MM.1S (cell line): ENCODE data around the gene HIGD1B.

Experiments
- DNase-seq: peaks from one replicate; pipeline ENCODE4 v3.0.0-alpha.2; 2015
- H2AFZ ChIP-seq: fragments of 300-600 bp; sonication (generic); 2 replicates; pipeline ENCODE4 v1.6.0; 2016; ENCODE audit warnings: antibody characterized with exemption, low read length
- H3F3A ChIP-seq: fragments of 300-600 bp; sonication (generic); 2 replicates; pipeline ENCODE4 v1.6.1; 2016; ENCODE audit warnings: mild to moderate bottlenecking, antibody characterized with exemption, low read length, moderate library complexity, mixed read lengths; ENCODE audit not compliant: insufficient read depth
- H3K27ac ChIP-seq: fragments of 300-600 bp; sonication (generic); 2 replicates; pipeline ENCODE4 v1.5.1; 2016; ENCODE audit warnings: mild to moderate bottlenecking, low read length
- H3K27me3 ChIP-seq: fragments of 300-600 bp; sonication (generic); replicated peaks from 2 replicates; pipeline ENCODE4 v1.6.0; 2016; ENCODE audit warnings: low read length; ENCODE audit not compliant: insufficient read depth
- H3K36me3 ChIP-seq: fragments of 300-600 bp; sonication (generic); replicated peaks from 2 replicates; pipeline ENCODE4 v1.6.1; 2016; ENCODE audit warnings: mild to moderate bottlenecking, low read length, mixed read lengths; ENCODE audit not compliant: insufficient read depth
- H3K4me1 ChIP-seq: fragments of 300-600 bp; sonication (generic); 2 replicates; pipeline ENCODE4 v1.6.1; 2016; ENCODE audit warnings: low read length, mixed read lengths
- H3K4me2 ChIP-seq: fragments of 300-600 bp; sonication (generic); 2 replicates; pipeline ENCODE4 v1.6.0; 2016; ENCODE audit warnings: low read depth, low read length
- H3K4me3 ChIP-seq: fragments of 300-600 bp; sonication (generic); 2 replicates; pipeline ENCODE4 v1.5.1; 2016; ENCODE audit warnings: low read length, mixed read lengths
- H3K79me2 ChIP-seq: fragments of 300-600 bp; sonication (generic); 2 replicates; pipeline ENCODE4 v1.6.1; 2016; ENCODE audit warnings: mixed run types, low read length, mixed read lengths
- H3K9ac ChIP-seq: fragments of 300-600 bp; sonication (generic); 2 replicates; pipeline ENCODE4 v1.6.1; 2016; ENCODE audit warnings: low read length, mixed read lengths
- H3K9me2 ChIP-seq: fragments of 300-600 bp; sonication (generic); replicated peaks from 2 replicates; pipeline ENCODE4 v1.6.1; 2016; ENCODE audit warnings: mild to moderate bottlenecking, low read length, mixed read lengths; ENCODE audit not compliant: insufficient read depth
- H3K9me3 ChIP-seq: fragments of 300-600 bp; sonication (generic); replicated peaks from 2 replicates; pipeline ENCODE4 v1.6.1; 2016; ENCODE audit warnings: mild to moderate bottlenecking, low read length, mixed read lengths; ENCODE audit not compliant: insufficient read depth
- H4K20me1 ChIP-seq: fragments of 300-600 bp; sonication (generic); 2 replicates; pipeline ENCODE4 v1.6.1; 2016; ENCODE audit warnings: mild to moderate bottlenecking, low read length, moderate library complexity, mixed read lengths; ENCODE audit not compliant: insufficient read depth
- CTCF ChIP-seq: fragments of 300-600 bp; sonication (generic); IDR thresholded peaks from 2 replicates; pipeline ENCODE4 v1.5.1; 2016; ENCODE audit warnings: antibody characterized with exemption, low read length, mixed read lengths
- EZH2 ChIP-seq: fragments of 300-600 bp; sonication (generic); optimal IDR thresholded peaks from 2 replicates; pipeline ENCODE3; 2017; ENCODE audit warnings: low read depth, mild to moderate bottlenecking, antibody characterized with exemption, low read length, mixed read lengths
- EZH2phosphoT487 ChIP-seq: fragments of 300-600 bp; sonication (generic); IDR thresholded peaks from 2 replicates; pipeline ENCODE4 v1.6.1; 2018; ENCODE audit warnings: antibody characterized with exemption, low read length

The HIGD1B gene

GRCh38 chr17:44840274-44840673 lies 7.4 kb upstream of the HIGD1B start:
- H2AFZ ChIP-seq = no peak overlapping the region
- no peak overlapping the region for H3K4me2 ChIP-seq
- H3K4me1 ChIP-seq = no peaks in the 10 kb centered on the region
- no peaks in the 10 kb centered on the region for H3K27me3 ChIP-seq
- no peak overlapping the region for H3K27ac ChIP-seq
- DNase-seq = peak; percentile 13
- no peaks in the 10 kb centered on the region for H3F3A ChIP-seq
- no peaks in the 10 kb centered on the region for H3K36me3 ChIP-seq
- no peaks in the 10 kb centered on the region for H4K20me1 ChIP-seq
- no peaks in the 10 kb centered on the region for H3K9me2 ChIP-seq
- no peaks in the 10 kb centered on the region for H3K9me3 ChIP-seq
- H3K4me3 ChIP-seq = no peak overlapping the region
- H3K79me2 ChIP-seq = no peaks in the 10 kb centered on the region
- TF ChIP-seq EZH2 (no peak), CTCF (no peak), EZH2phosphoT487 (no peak)
- no peak overlapping the region for H3K9ac ChIP-seq

DNA sequence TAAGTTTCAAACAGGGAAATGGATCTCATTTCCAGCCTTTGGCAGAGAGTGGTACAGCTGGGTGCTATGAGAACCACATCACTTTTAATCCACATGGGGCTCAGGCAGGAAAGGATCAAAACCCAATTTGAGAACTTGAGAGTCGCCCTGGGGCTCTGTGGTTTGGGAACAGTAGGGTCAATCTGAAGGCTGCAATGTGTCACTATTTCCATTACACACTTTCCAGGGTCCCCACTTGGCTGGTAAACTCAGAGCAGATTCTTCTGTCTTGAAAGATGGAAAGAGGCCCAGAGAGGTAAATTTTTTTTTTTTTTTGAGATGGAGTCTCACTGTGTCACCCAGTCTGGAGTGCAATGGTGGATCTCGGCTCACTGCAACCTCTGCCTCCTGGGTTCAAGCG lies 6.7 kb upstream of the HIGD1B start:
- H4K20me1 ChIP-seq = no peaks in the 10 kb centered on the region
- H3K27ac ChIP-seq = no peak overlapping the region
- H3K9ac ChIP-seq = no peak overlapping the region
- H2AFZ ChIP-seq = no peak overlapping the region
- H3K4me3 ChIP-seq = no peak overlapping the region
- no peaks in the 10 kb centered on the region for H3K36me3 ChIP-seq
- DNase-seq = no peak
- no peaks in the 10 kb centered on the region for H3K4me1 ChIP-seq
- TF ChIP-seq EZH2 (no peak), CTCF (no peak), EZH2phosphoT487 (no peak)
- H3K9me2 ChIP-seq = no peaks in the 10 kb centered on the region
- H3F3A ChIP-seq = no peaks in the 10 kb centered on the region
- H3K27me3 ChIP-seq = no peaks in the 10 kb centered on the region
- H3K4me2 ChIP-seq = no peak overlapping the region
- H3K9me3 ChIP-seq = no peaks in the 10 kb centered on the region
- no peaks in the 10 kb centered on the region for H3K79me2 ChIP-seq

DNA sequence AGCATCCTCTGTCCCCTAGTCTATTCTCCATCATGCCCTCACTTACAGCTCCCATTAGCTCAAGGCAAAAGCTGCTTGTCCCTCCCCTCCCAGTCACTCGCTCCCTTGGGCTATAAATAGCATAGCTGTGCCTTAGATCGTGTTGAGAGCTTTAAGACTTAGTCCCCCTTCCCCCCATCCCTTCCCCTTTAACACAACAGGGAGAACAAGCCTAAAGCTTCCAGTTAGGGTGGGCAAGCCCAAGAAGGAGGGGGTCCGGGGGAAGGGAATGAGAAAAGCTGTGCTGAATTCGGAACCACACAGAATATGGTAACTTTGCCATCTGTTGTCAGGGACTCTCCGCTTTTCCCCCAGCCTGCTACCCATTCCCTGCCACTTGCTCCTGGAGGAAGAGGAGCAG lies 4.9 kb upstream of the HIGD1B start:
- Histone ChIP-seq H3K4me1 (no peaks in the 10 kb centered on the region), H2AFZ (no peak overlapping the region), H3K27ac (no peak overlapping the region), H3K9me3 (no peaks in the 10 kb centered on the region), H3K4me2 (no peak overlapping the region), H3K27me3 (no peaks in the 10 kb centered on the region), H3K79me2 (no peaks in the 10 kb centered on the region), H3F3A (no peaks in the 10 kb centered on the region), H4K20me1 (no peaks in the 10 kb centered on the region), H3K9ac (no peak overlapping the region), H3K36me3 (no peaks in the 10 kb centered on the region), H3K4me3 (no peak overlapping the region), H3K9me2 (no peaks in the 10 kb centered on the region)
- no peak for TF ChIP-seq EZH2
- no peak for TF ChIP-seq EZH2phosphoT487
- no peak for TF ChIP-seq CTCF
- DNase-seq = no peak

- Histone ChIP-seq H3F3A (no peaks in the 10 kb centered on the region), H2AFZ (no peak overlapping the region), H3K27me3 (no peaks in the 10 kb centered on the region), H3K4me3 (no peak overlapping the region), H4K20me1 (no peaks in the 10 kb centered on the region), H3K79me2 (no peaks in the 10 kb centered on the region), H3K9me3 (no peaks in the 10 kb centered on the region), H3K9ac (no peak overlapping the region), H3K4me2 (no peak overlapping the region), H3K4me1 (no peaks in the 10 kb centered on the region), H3K36me3 (no peaks in the 10 kb centered on the region), H3K27ac (no peak overlapping the region), H3K9me2 (no peaks in the 10 kb centered on the region)
- no peak for TF ChIP-seq CTCF
- no peak for TF ChIP-seq EZH2
- no peak for TF ChIP-seq EZH2phosphoT487
- DNase-seq = no peak
Measured at GRCh38 chr17:44844390-44844830, 3.3 kb upstream of the HIGD1B start.
